NCI-H2107 treated with DMSO at 0.1 percent for 48 hours (cell line): ENCODE data around the gene SCAF11.

Experiments
- DNase-seq: peaks from one replicate; lab custom pipeline; 2025; ENCODE audit not compliant: unreplicated experiment; lab: John Stamatoyannopoulos, UW

The SCAF11 gene

GRCh38 chr12:45986641-45987339, 3.6 kb downstream of the SCAF11 start:
- no peak for DNase-seq

DNA sequence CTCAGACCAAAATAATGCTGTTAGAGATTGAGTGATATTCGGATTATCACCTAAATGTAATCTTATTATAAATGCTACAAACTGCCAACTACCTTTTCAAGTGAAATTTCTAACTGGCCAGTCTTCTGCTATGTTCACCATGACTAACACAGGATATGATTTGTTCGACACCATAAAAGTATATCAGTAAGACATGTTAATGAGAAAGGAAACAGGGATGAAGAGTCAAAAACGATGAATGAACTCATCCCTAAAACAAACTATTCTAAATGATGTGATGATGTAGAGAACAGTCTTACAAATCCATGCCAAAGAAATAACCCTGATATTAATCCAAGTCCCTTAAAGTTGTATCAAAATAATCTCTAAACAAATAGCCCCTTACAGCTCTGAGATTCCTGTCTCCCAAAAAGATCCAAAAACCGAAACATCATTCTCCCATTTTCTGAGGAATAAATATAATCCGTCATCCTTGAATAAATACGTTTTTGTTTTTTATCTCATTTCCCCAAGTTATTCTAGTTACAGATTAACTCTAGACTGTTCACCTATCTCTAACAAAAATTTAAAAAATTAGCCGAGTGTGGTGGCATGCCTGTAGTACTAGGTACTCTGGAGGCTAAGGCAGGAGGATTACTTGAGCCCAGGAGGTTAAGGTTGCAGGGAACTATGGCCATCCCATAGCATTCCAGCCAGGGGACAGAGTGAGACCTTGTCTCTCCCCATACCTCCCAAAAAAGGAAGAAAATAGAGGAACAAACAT, 9.1 kb downstream of the SCAF11 start:
- DNase-seq = no peak

- DNase-seq = no peak
These were observed 9.8 kb downstream of the SCAF11 start for GRCh38 chr12:45980540-45980939.

GRCh38 chr12:45978108-45978507, 12.3 kb downstream of the SCAF11 start:
- DNase-seq = no peak

DNA sequence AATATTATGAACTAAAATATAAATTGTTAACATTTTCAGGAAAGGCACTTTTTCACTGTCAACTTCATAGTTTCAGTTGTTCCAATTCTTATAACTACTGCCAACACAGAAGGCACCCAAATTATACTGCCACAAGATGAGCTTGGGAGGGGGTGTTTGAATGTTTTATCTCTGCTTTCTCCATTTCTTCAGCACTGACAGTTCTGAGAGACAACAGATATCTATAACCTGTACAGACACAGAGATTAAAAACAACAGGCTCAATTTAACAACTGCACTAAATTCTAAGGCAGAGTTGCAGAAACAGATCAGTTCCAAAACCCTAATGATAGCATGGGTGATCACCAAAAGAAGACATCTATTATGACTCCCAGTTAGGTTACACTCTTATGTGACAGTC, 12.8 kb downstream of the SCAF11 start:
- no peak for DNase-seq

DNA sequence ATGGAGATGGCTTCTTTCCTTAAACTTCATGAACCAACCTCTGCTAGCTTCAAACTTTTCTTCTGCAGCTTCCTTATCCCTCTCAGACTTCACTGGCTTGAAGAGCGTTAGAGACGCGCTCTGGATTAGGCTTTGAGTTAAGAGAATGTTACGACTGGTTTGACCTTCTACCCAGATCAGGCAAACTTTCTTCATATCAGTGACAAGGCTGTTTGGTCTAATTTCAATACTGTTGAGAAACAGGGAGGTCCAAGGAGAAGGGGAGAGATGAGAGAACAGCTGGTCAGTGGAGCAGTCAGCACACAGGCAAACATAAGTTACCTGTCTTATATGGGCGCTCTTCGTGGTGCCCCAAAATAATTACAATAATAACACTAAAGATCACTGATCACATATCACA, 14.9 kb downstream of the SCAF11 start:
- no peak for DNase-seq

DNA sequence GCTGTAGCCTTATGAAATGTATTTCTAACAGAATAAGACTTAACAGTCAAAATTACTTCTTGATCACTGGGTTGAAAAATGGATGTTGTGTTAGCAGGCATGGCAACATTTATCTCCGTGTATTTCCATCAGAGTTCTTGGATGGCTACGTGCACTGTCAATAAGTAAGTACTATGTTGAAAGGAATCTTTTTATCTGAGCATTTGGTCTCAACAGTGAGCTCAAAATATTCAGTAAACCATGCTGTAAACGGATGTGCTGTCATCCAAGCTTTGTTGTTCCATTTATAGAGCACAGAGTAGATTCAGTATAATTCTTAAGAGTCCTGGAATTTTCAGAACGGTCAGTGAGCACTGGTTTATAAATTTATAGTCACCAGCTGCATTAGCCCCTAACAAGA, 15.5 kb downstream of the SCAF11 start:
- DNase-seq = no peak

- no peak for DNase-seq
These were observed 16.1 kb downstream of the SCAF11 start for GRCh38 chr12:45974171-45974719.

DNA sequence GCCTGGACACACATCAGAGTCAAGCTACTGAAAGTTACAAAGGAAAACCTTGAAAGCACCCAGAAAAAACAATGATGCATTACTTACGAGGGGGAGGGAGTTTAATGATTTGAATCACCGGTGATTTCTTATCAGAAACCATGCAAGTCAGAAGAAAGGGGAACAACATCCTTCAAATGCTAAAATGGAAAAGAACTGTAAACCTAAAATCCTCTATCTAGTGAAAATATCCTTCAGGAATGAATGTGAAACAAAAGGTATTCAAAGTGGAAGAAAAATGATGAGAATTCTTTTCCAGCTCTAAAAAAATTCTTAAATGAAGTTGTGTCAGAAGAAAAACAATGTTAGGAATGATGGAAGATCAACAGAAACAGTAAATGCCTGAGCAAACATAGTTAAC, 16.8 kb downstream of the SCAF11 start:
- no peak for DNase-seq

GRCh38 chr12:45970391-45970790, 20.0 kb downstream of the SCAF11 start:
- DNase-seq = no peak

DNA sequence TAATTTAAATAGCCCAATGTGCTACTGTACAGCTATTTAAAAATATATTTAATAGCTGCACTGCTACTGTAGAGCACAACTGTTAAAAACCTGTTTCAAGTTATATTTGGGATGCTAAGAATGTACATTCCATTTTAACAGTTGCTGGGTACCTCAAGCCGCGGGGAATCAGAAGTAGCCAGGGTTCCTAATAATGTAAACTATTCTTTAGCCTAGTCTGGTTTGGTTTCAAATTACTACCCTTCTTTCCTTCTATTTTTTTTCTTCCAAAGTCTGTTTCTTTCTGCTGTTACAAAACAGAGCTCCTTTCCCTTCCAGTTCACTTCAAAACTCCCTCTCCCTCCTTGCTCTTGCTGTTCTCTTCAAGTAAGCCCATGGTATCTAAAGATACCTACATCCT, 21.3 kb downstream of the SCAF11 start:
- DNase-seq = no peak

GRCh38 chr12:45966486-45966885, 23.9 kb downstream of the SCAF11 start:
- no peak for DNase-seq

GRCh38 chr12:45962553-45963325, 27.6 kb downstream of the SCAF11 start:
- DNase-seq = no peak

DNA sequence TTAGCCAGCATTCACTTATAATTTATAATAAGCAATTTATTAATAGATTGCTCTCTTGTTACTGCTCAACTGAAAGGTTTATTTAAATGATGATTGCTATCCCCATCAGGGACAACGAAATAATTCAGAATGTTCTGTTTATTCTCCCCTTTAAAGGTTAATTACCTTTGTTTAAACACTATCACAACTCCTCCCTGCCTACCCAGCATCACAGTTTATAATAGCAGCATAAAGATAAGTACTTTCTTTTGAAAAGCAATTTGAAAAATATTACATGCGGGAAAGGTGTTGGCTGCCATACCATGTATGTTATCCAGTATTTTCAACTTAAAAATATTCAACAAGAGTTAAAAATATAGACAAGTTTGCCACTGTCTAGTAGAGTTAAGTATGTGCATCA, 30.6 kb downstream of the SCAF11 start:
- no peak for DNase-seq

GRCh38 chr12:45959025-45959424, 31.3 kb downstream of the SCAF11 start:
- no peak for DNase-seq

GRCh38 chr12:45948546-45948945, 41.8 kb downstream of the SCAF11 start:
- DNase-seq = no peak

GRCh38 chr12:45946435-45946834, 43.9 kb downstream of the SCAF11 start:
- no peak for DNase-seq

GRCh38 chr12:45944771-45945170, 45.6 kb downstream of the SCAF11 start:
- no peak for DNase-seq

- DNase-seq = no peak
These were observed 50.6 kb downstream of the SCAF11 start for GRCh38 chr12:45939759-45940158.

- DNase-seq = no peak
These were observed 51.8 kb downstream of the SCAF11 start for GRCh38 chr12:45938566-45938965.

GRCh38 chr12:45934956-45935355, 55.4 kb downstream of the SCAF11 start:
- DNase-seq = no peak

DNA sequence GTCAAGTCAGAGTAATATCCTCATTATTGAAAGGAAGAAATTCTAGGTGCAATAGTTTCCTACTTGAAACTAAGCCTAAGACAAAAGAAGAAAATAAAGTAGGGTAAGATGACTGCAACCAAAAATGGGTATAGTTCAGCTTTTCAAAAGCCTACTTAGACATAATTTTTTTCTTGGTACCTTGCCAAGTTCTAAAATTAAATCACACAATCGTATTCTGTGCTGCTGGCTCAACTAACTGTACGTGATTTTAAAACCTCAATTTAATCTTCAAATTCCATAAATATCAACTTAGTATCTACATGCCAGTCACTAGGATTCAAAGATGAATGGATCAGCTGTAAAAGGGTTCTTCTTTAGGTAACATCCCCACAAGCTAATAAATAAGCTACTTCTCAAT, 56.9 kb downstream of the SCAF11 start:
- DNase-seq = no peak
